Measurements from ENCODE around the gene DCC.
"Not testable (repeated sequence)": the region's sequence is repeated elsewhere in the genome, so short reads cannot be mapped to it uniquely, and the experiment has no call there.

The DCC gene

GRCh38 chr18:52343731-52344340, 3.8 kb downstream of the DCC start:
- DNase-seq (ENCODE audit: low read depth) = no peak
- H3K4me3 ChIP-seq (ENCODE audit: low read depth, low read length) = no peak overlapping the region

- no peak overlapping the region for H3K4me3 ChIP-seq (ENCODE audit: low read depth, low read length)
- no peak for DNase-seq (ENCODE audit: low read depth)
Observed at GRCh38 chr18:52344881-52345280, 4.9 kb downstream of the DCC start.

GRCh38 chr18:52345428-52345827, 5.4 kb downstream of the DCC start:
- no peak for DNase-seq (ENCODE audit: low read depth)

DNA sequence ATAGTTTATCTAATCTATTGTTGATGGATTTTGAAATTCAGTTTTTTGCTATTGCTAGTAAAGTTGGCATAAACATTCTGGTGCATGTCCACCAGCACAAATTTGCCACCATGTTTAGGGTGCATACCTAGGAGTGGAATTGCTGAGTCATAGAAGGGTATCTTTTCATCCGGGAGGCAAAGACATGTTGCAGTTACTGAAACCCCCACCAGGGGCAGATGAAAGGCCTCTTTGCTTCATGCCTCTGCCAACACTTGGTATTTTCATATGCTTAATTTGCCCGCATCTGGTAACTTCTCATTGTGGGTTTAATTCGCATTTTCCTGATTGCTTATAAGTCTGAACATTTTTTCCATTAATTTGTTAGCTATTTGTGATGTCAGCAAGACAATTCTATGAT, 8.2 kb downstream of the DCC start:
- no peak overlapping the region for H3K4me3 ChIP-seq (ENCODE audit: low read depth, low read length)
- DNase-seq (ENCODE audit: low read depth) = no peak

More at GRCh38 chr18:52345428-52345827, 5.4 kb downstream of the DCC start:
- no peak overlapping the region for H3K4me3 ChIP-seq (ENCODE audit: low read depth, low read length)

DNA sequence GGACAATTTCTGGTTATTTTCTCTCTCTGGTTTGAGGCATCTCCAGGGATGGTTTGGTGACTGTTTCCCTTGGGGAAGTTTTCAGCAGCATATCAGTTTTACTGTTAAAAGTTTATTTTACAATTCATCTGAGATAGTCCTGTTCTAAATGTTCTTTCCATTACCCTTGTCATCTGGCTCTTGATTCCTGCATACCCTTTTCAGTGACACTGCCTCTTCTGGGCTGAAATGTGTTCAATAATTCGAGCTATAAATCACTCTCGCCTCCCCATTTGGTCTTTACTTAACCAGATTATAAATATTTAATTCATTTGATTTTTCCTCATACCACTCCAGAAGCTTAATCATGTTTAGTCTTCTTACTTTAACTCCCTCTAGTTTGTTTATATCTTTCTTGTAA, 9.5 kb downstream of the DCC start:
- no peak overlapping the region for H3K4me3 ChIP-seq (ENCODE audit: low read depth, low read length)
- no peak for DNase-seq (ENCODE audit: low read depth)

GRCh38 chr18:52352920-52353319, 12.9 kb downstream of the DCC start:
- DNase-seq (ENCODE audit: low read depth) = no peak
- H3K4me3 ChIP-seq (ENCODE audit: low read depth, low read length) = no peak overlapping the region

DNA sequence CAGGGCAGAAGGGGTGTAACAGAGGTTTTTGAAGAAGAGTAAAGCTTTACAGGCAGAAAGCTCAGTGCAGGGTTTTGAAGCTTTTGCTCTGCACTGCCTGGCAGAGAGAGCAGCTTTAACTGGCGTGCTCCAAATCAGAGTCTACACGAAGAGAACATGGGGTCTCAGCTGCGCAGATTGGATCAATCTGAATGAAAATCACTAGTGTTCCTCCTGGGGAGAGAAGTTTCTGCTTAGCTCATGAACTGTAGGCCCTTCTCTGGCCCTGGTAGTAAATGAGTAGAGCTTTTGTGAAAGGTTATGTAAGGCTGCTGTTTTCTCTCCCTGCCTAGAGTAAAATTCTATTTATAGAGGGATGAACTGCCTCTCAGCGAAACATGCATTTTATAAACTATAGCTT, 13.6 kb downstream of the DCC start:
- H3K4me3 ChIP-seq (ENCODE audit: low read depth, low read length) = no peak overlapping the region
- DNase-seq (ENCODE audit: low read depth) = no peak

GRCh38 chr18:52363861-52364260, 23.9 kb downstream of the DCC start:
- DNase-seq (ENCODE audit: low read depth) = no peak

DNA sequence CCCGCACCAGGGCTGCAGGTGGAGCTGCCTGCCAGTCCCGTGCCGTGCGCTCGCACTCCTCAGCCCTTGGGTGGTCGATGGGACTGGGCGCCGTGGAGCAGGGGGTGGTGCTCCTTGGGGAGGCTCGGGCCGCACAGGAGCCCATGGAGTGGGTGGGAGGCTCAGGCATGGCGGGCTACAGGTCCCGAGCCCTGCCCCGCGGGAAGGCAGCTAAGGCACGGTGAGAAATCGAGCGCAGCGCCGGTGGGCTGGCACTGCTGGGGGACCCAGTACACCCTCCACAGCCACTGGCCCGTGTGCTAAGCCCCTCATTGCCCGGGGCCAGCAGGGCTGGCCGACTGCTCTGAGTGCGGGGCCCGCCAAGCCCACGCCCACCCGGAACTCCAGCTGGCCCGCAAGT, 26.9 kb downstream of the DCC start:
- not testable (repeated sequence) for H3K4me3 ChIP-seq (ENCODE audit: low read depth, low read length); DNase-seq (ENCODE audit: low read depth)

More at GRCh38 chr18:52363861-52364260, 23.9 kb downstream of the DCC start:
- no peak overlapping the region for H3K4me3 ChIP-seq (ENCODE audit: low read depth, low read length)

- DNase-seq (ENCODE audit: low read depth) = no peak
- H3K4me3 ChIP-seq (ENCODE audit: low read depth, low read length) = no peak overlapping the region
Observed at GRCh38 chr18:52367953-52368742, 28.2 kb downstream of the DCC start.

DNA sequence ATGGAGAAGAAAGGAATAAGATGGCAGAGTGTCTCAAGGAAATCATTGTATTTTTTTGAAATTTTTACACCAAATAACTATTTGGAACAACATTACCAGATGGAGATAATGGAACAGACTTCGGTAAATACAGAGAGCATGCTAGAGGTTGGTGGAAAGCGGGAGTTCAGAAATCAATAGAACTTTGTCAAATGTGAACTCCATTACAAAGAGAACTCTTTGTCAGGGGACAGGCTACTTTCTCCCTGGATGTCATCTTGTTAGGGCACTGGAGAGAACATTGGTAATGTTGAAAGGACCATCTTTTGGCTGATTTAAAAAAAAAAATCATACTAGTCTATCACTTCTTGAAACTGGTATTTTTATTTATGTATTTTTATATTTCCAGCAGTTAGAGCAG, 30.8 kb downstream of the DCC start:
- no peak overlapping the region for H3K4me3 ChIP-seq (ENCODE audit: low read depth, low read length)
- no peak for DNase-seq (ENCODE audit: low read depth)

- no peak for DNase-seq (ENCODE audit: low read depth)
- H3K4me3 ChIP-seq (ENCODE audit: low read depth, low read length) = no peak overlapping the region
Observed at GRCh38 chr18:52376104-52376503, 36.1 kb downstream of the DCC start.

DNA sequence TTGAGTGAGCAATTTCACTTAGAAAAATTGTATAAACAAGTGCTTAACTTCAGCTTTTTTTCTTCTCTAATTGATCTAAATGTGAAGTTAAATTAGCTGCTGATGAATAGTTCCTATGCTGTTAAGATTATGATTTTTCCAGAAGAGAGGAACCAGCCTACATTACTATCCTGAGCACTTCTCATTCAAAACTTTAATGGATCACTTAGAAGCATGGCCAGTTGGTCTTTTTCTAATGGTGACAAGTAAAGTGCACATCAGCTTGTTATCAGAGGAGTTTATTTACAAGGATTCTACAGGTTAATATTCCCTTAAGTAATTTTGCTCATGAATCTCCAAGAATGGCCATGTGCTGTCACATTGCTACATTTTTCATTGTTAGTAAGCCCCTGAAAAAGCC, 37.1 kb downstream of the DCC start:
- no peak for DNase-seq (ENCODE audit: low read depth)
- no peak overlapping the region for H3K4me3 ChIP-seq (ENCODE audit: low read depth, low read length)

GRCh38 chr18:52386306-52386705, 46.3 kb downstream of the DCC start:
- DNase-seq (ENCODE audit: low read depth) = no peak

DNA sequence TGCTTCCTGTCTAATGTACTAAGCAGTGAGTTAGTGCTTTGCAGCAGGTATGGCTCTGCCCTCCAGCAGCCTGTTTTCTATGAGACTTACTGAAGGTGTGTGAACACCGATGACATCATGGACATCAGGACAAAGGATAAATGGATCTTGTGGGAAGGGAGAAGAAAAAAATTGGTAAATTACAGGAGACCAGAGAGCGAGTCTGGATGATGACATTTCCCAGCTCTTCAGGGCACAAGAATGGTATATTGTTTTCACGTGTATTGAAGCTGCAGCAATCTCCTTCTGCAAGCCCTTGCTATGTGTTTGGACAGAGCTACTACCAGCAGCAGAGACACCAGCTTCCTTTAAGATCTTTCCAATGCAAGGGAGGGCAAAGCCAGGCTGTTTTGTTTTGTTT, 47.2 kb downstream of the DCC start:
- no peak overlapping the region for H3K4me3 ChIP-seq (ENCODE audit: low read depth, low read length)
- no peak for DNase-seq (ENCODE audit: low read depth)

More at GRCh38 chr18:52386306-52386705, 46.3 kb downstream of the DCC start:
- H3K4me3 ChIP-seq (ENCODE audit: low read depth, low read length) = no peak overlapping the region

DNA sequence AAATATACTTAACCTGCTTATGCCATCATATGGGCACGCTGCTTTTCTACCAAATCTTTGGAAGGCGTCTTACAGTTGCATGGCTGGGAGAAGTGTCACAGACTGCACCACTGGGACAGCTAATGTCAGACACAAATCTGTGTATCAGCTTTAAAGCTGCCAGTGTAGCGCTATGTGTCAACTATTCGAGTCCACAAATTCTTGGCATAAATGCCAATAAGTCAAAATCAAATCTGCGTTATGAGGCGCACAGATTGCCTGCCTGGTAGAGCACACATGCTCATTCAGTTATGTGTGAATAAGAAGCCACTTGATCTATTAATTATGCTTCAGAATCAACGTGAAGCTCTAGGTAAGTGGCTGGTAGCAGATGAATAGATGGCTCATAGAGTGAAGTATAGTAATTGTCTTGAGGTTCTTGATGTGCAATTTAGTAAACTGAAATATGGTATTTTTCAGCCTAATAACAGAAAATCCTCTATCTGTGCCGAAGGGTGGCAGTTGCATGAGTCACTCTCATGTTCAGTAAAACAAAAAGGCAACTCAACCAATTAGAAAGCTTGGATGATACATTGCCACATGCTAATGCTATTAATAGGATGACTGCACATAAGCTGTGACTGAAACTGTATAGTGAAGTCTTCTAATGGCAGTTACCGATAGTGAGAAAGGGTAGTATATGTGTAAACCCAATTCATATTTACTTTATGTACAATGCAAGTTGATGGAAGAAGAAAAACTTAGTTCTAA, 52.0 kb downstream of the DCC start:
- peak; percentile 4 for DNase-seq (ENCODE audit: low read depth)
- no peak overlapping the region for H3K4me3 ChIP-seq (ENCODE audit: low read depth, low read length)

GRCh38 chr18:52394602-52395001, 54.6 kb downstream of the DCC start:
- no peak overlapping the region for H3K4me3 ChIP-seq (ENCODE audit: low read depth, low read length)
- DNase-seq (ENCODE audit: low read depth) = no peak

GRCh38 chr18:52395146-52395852, 55.3 kb downstream of the DCC start:
- DNase-seq (ENCODE audit: low read depth) = no peak
- no peak overlapping the region for H3K4me3 ChIP-seq (ENCODE audit: low read depth, low read length)

DNA sequence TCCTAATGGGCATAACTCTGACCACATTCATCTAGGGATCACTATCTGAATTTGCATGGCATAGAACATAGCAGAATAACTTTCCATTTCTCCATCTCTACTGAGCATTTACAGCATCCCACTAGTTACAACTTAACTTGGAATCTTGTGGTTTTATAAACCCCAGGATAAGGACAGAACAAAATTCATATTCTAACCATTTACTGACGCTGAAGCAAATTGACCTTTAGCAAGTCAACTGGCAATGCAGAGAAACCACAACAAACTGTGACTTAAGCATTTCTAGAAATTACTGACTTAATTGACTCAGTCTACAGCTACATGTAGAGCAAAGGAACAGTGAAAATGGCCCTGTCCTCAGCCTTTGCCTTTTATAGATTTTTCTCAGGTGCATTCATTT, 61.2 kb downstream of the DCC start:
- H3K4me3 ChIP-seq (ENCODE audit: low read depth, low read length) = no peak overlapping the region
- DNase-seq (ENCODE audit: low read depth) = no peak

DNA sequence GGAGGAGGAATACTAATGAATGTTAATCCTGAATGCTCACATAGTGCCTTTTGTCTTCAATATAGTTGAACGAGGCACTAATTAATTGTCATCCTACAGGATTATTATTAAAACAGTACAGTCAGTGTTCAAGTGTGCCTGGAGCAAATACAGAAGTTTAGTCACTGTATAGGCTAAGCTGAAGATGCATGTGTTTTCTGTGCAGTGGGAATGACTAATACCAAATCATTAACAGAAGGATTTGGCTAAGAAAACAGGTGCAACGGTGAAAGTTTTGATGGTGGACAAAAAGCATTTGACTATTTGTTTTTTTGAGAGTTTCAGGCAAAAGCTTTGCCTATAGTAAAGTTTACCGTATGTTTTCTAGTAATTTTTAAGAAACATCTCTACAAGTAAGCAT, 62.8 kb downstream of the DCC start:
- no peak overlapping the region for H3K4me3 ChIP-seq (ENCODE audit: low read depth, low read length)
- no peak for DNase-seq (ENCODE audit: low read depth)

Measured in skeletal muscle cell (primary cell).